Caco-2 (cell line): Measurements from ENCODE around the gene TRIO. TPM values are rescaled to one million over a fixed set of nuclear protein-coding genes. Genes with fewer than 3 reads are reported as not detected.

Experiments
- BruUV-seq: library from RNA; stranded (reverse); fragments of 400-500 nt; replicated peaks from 2 replicates; lab custom pipeline; 2021; lab: Mats Ljungman, UMichigan
- CTCF ChIA-PET: fragments of 300-600 bp; sonication (Branson Sonifier 250); formaldehyde crosslinking; loops from one replicate; lab custom pipeline; 2022; ENCODE audit warnings: antibody characterized with exemption; lab: Charles Lee
- POLR2A ChIA-PET: fragments of 300-600 bp; sonication (Branson Sonifier 250); formaldehyde crosslinking; loops from one replicate; lab custom pipeline; 2022; ENCODE audit warnings: antibody characterized with exemption; lab: Charles Lee
- DNase-seq, 2 experiments: peaks; one replicate each; pipeline versions ENCODE4 v3.0.0 to v3.0.0-alpha.2; 2020 to 2022
- H3K27me3 ChIP-seq: replicated peaks from 2 replicates; pipeline ENCODE4 v1.6.0; 2011; ENCODE audit warnings: low read length; ENCODE audit not compliant: control insufficient read depth, insufficient read depth
- H3K36me3 ChIP-seq: 2 replicates; pipeline ENCODE4 v1.5.1; 2011; ENCODE audit warnings: low read length; ENCODE audit not compliant: control insufficient read depth, insufficient read depth
- H3K4me1 ChIP-seq: fragments of 250-450 bp; sonication (Bioruptor Pico); 2 replicates; pipeline ENCODE4 v1.5.1; 2020; ENCODE audit warnings: mild to moderate bottlenecking
- H3K4me3 ChIP-seq: 2 replicates; pipeline ENCODE4 v1.5.1; 2011; ENCODE audit warnings: low read depth, mild to moderate bottlenecking, control low read depth, low read length
- H3K9me3 ChIP-seq: fragments of 250-450 bp; sonication (Bioruptor Pico); 2 replicates; pipeline ENCODE4 v1.5.1; 2020; ENCODE audit warnings: mild to moderate bottlenecking, moderate library complexity
- H3K27ac Mint-ChIP-seq: one replicate; pipeline ENCODE4 v1.8.0; 2022; ENCODE audit warnings: mixed read lengths; ENCODE audit not compliant: unreplicated experiment
- H3K27me3 Mint-ChIP-seq: one replicate; pipeline ENCODE4 v1.8.0; 2022; ENCODE audit warnings: mixed read lengths; ENCODE audit not compliant: insufficient read depth, unreplicated experiment
- H3K36me3 Mint-ChIP-seq: one replicate; pipeline ENCODE4 v1.8.0; 2022; ENCODE audit warnings: mild to moderate bottlenecking, mixed read lengths; ENCODE audit not compliant: insufficient read depth, unreplicated experiment
- H3K4me1 Mint-ChIP-seq: one replicate; pipeline ENCODE4 v1.8.0; 2022; ENCODE audit warnings: low read depth, mixed read lengths; ENCODE audit not compliant: unreplicated experiment
- H3K4me3 Mint-ChIP-seq: one replicate; pipeline ENCODE4 v1.8.0; 2022; ENCODE audit warnings: mild to moderate bottlenecking, moderate library complexity, mixed read lengths; ENCODE audit not compliant: unreplicated experiment
- H3K9me3 Mint-ChIP-seq: one replicate; pipeline ENCODE4 v1.8.0; 2022; ENCODE audit warnings: mixed read lengths; ENCODE audit not compliant: unreplicated experiment
- CTCF ChIP-seq, 2 experiments: fragments of 200-600 bp in 1 of 2; IDR thresholded peaks; 1 replicate in 1 of 2; 2 replicates in 1 of 2; pipeline versions ENCODE4 v1.5.1 to v1.8.0; 2011 to 2022; ENCODE audit warnings: antibody characterized with exemption in 1 of 2, control low read depth in 1 of 2, inconsistent platforms in 1 of 2, low read depth in 1 of 2, low read length in 1 of 2, mild to moderate bottlenecking in 1 of 2, moderate library complexity in 1 of 2; ENCODE audit not compliant: insufficient read depth in 1 of 2, severe bottlenecking in 1 of 2, unreplicated experiment in 1 of 2
- intact Hi-C: fragments of 100-400 bp; cut with micrococcal nuclease; formaldehyde crosslinking; loops from one replicate; pipeline ENCODE4 v1.10.0; 2022; ENCODE audit not compliant: unreplicated experiment
- total RNA-seq: library from RNA; stranded (reverse); gene quantifications from 2 replicates; pipeline ENCODE4 v1.2.3, GENCODE V29; 2022

Gene TRIO
- total RNA-seq, 1 experiment from 2014 or later = 92.0 TPM

GRCh38 chr5:14143841-14144585, 871 bp downstream of the TRIO start:
- peak overlapping the region; percentile 84 for H3K4me3 Mint-ChIP-seq

GRCh38 chr5:14144586-14145434, 1.7 kb downstream of the TRIO start:
- ChIA-PET POLR2A (interaction anchor here (0.6 kb wide), 2 partner anchors 157 to 512 kb away, joined by 3 to 6 read pairs; no protein-coding TSS in a partner anchor), CTCF (interaction anchor here (1.1 kb wide), 1 partner anchor 125 kb away, joined by 9 read pairs; no protein-coding TSS in a partner anchor)
- no peak for TF ChIP-seq CTCF (IDR thresholded peaks at IDR 0.05; ENCODE audit: insufficient read depth in 1 of 2, low read depth in 1 of 2, low read length in 1 of 2, severe bottlenecking in 1 of 2, unreplicated experiment in 1 of 2)
- Histone ChIP-seq H3K36me3 (no peaks in the 10 kb centered on the region), H3K4me1 (peaks cover 13% of the 10 kb centered on the region; the same call in 1 of the 2 replicates), H3K4me3 (peak overlapping the region; percentile 92), H3K27me3 (no peaks in the 10 kb centered on the region), H3K9me3 (no peaks in the 10 kb centered on the region)
- Mint-ChIP-seq H3K27me3 (no peaks in the 10 kb centered on the region), H3K4me1 (peaks cover 14% of the 10 kb centered on the region), H3K4me3 (peak overlapping the region; percentile 84), H3K36me3 (peaks cover 22% of the 10 kb centered on the region), H3K27ac (peak overlapping the region; percentile 85), H3K9me3 (no peaks in the 10 kb centered on the region)
- peak; percentile 60 to 75 for DNase-seq
- BruUV-seq = no TSS peak
- intact Hi-C loops = loop anchor here (5.0 kb wide), 2 partner anchors 158 to 1003 kb away; no protein-coding TSS in a partner anchor

More at GRCh38 chr5:14143841-14144585, 871 bp downstream of the TRIO start:
- Mint-ChIP-seq H3K4me1 (peaks cover 6% of the 10 kb centered on the region), H3K27ac (peak overlapping the region; percentile 81), H3K9me3 (no peaks in the 10 kb centered on the region), H3K27me3 (peaks cover 3% of the 10 kb centered on the region), H3K36me3 (peaks cover 14% of the 10 kb centered on the region)
- ChIA-PET CTCF (interaction anchor here (0.5 to 1.6 kb wide), 3 partner anchors 12 to 128 kb away, joined by 3 to 10 read pairs (median 4); no protein-coding TSS in a partner anchor), POLR2A (interaction anchor here (0.6 kb wide), 1 partner anchor 123 kb away, joined by 4 read pairs; no protein-coding TSS in a partner anchor)
- H3K36me3 ChIP-seq = no peaks in the 10 kb centered on the region
- intact Hi-C loops = loop anchor here (1.0 to 5.0 kb wide), 4 partner anchors 65 to 157 kb away; no protein-coding TSS in a partner anchor
- H3K9me3 ChIP-seq = no peaks in the 10 kb centered on the region
- DNase-seq = peak in 1 of 2 experiments; percentile 50
- no peak for TF ChIP-seq CTCF (IDR thresholded peaks at IDR 0.05; ENCODE audit: insufficient read depth in 1 of 2, low read depth in 1 of 2, low read length in 1 of 2, severe bottlenecking in 1 of 2, unreplicated experiment in 1 of 2)
- H3K4me1 ChIP-seq = peaks cover 9% of the 10 kb centered on the region; the same call in 1 of the 2 replicates
- H3K4me3 ChIP-seq = peak overlapping the region; percentile 92
- no TSS peak for BruUV-seq
- H3K27me3 ChIP-seq = no peaks in the 10 kb centered on the region
